IPS-15b (cell line): ENCODE results near the gene ADM2.
"Not testable (repeated sequence)": the region's sequence is repeated elsewhere in the genome, so short reads cannot be mapped to it uniquely, and the experiment has no call there.

Experiments used
- H3K27me3 ChIP-seq: one replicate; pipeline ENCODE4 v1.6.1; 2013; ENCODE audit warnings: low read length; ENCODE audit not compliant: control insufficient read depth, insufficient read depth
- H3K36me3 ChIP-seq: one replicate; pipeline ENCODE4 v1.6.1; 2013; ENCODE audit warnings: low read length; ENCODE audit not compliant: control insufficient read depth, insufficient read depth
- H3K4me1 ChIP-seq: one replicate; pipeline ENCODE4 v1.6.1; 2013; ENCODE audit warnings: mild to moderate bottlenecking, low read length; ENCODE audit not compliant: control insufficient read depth, insufficient read depth
- H3K4me3 ChIP-seq: one replicate; pipeline ENCODE4 v1.5.1; 2013; ENCODE audit warnings: low read depth, low read length
- H3K9ac ChIP-seq: one replicate; pipeline ENCODE4 v1.6.1; 2013; ENCODE audit warnings: low read depth, mild to moderate bottlenecking, low read length
- H3K9me3 ChIP-seq: one replicate; pipeline ENCODE4 v1.6.1; 2013; ENCODE audit warnings: mild to moderate bottlenecking, low read length; ENCODE audit not compliant: control insufficient read depth, insufficient read depth

Gene ADM2

DNA sequence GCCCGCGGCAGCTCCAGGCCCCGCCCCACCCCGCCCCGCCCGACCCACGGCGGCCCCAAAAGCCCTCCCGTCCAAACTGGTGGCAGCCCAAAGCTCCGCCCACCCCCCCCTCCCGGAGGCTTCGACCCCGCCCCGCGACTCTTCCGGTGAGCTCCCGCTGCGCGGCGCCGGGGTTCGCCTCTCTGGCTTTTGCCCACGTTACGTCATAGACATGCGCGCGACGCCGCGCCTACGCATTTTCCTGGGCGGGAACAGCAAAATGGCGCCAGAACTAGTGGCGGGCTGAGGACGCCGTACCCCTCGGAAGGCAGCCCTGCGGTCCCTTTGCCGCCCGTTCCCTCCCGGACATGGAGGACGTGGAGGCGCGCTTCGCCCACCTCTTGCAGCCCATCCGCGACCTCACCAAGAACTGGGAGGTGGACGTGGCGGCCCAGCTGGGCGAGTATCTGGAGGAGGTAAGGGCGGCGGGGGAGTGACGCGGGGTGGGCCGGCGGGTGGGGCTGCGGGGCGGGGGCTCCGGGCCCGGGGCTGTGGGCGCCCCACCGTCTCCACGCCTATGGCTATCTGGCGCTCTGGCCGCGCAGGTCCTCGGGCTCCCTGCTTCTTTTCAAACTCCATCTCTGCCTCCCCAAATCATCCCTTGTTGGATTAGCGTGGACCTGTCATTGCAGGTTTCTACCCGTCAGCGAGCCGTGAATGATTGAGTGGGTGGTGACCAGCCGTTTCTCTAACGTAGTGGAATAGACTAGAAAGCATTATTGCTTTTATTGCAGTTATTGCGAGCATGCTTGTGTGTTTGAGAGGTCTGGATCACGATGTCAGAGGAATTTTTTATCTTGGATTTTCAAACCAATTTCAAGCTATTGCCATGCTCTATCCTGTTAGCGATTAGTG is 26.9 kb downstream of the ADM2 start, which contains the start of gene NCAPH2:
Gene NCAPH2 (plus strand): TSS at position 234 of the 894 bp plus-strand sequence. CDS start 114 bp downstream, at position 348.
- Histone ChIP-seq H3K36me3 (peaks cover 16% of the 10 kb centered on the region), H3K9ac (peak within 1 kb of the TSS; percentile 89), H3K9me3 (no peaks in the 10 kb centered on the region), H3K4me3 (peak within 1 kb of the TSS; percentile 91), H3K27me3 (no peaks in the 10 kb centered on the region), H3K4me1 (peaks cover 3% of the 10 kb centered on the region)

DNA sequence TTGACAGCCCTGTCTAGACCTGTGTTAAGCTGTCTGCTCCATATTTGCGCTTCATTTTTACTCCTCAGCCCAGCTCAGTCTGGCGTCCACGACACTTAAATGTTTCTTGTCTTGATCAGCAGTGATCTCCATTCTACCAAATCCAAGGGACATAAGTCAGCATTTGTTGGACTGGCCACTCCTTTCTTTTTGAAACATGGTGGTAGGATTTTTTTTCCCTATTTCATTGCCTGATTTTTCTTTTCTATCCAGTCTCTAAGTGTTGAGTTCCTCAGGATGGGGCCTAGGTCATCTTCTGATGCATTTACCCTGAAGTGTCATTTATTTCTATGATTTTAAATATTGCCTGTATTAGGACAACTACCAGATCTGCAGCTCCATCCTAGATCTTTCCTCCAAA is 27.6 kb downstream of the ADM2 start:
- peak overlapping the region; percentile 91 for H3K4me3 ChIP-seq
- H3K9ac ChIP-seq, result no peak overlapping the region
- H3K36me3 ChIP-seq, result peaks cover 11% of the 10 kb centered on the region

DNA sequence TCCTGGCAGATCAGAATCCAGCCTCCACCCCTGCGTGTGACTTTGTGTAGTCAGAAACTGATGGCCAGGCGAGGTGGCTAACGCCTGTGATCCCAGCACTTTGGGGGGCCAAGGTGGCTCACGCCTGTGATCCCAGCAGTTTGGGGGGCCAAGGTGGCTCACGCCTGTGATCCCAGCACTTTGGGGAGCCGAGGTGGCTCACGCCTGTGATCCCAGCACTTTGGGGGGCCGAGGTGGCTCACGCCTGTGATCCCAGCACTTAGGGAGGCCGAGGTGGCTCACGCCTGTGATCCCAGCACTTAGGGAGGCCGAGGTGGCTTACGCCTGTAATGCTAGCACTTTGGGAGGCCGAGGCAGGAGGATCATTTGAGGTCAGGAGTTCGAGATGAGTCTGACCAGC is 31.8 kb downstream of the ADM2 start:
- no peak overlapping the region for H3K4me3 ChIP-seq
- H3K9me3 ChIP-seq, result no peaks in the 10 kb centered on the region
- no peak overlapping the region for H3K9ac ChIP-seq
- no peaks in the 10 kb centered on the region for H3K27me3 ChIP-seq
- peaks cover 20% of the 10 kb centered on the region for H3K36me3 ChIP-seq
- H3K4me1 ChIP-seq, result peaks cover 3% of the 10 kb centered on the region

More for the DNA sequence above, 27.6 kb downstream of the ADM2 start:
- Histone ChIP-seq H3K9me3 (no peaks in the 10 kb centered on the region), H3K4me1 (peaks cover 3% of the 10 kb centered on the region), H3K27me3 (no peaks in the 10 kb centered on the region)

DNA sequence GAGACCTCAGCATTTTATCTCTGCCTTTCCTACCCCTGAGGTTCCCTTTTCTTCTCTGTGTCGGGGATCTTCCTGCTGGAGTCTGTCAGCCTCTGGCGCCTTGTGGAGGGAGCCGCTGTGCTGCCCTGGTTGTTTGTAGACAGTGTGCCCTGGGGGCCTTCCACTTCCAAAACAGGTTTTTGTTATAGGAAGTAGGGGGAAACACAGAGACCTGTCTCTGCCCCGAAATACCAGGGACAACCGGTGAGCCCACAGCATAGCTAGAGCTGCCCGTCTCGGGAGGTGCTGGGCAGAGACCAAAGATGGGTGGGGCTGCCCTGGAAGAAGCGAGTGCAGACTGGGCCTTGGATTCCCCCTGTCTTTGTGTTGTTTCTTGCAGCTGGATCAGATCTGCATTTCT is 34.7 kb downstream of the ADM2 start:
- Histone ChIP-seq H3K4me1 (no peaks in the 10 kb centered on the region), H3K27me3 (no peaks in the 10 kb centered on the region), H3K36me3 (peaks cover 31% of the 10 kb centered on the region), H3K4me3 (no peak overlapping the region), H3K9ac (no peak overlapping the region), H3K9me3 (no peaks in the 10 kb centered on the region)

DNA sequence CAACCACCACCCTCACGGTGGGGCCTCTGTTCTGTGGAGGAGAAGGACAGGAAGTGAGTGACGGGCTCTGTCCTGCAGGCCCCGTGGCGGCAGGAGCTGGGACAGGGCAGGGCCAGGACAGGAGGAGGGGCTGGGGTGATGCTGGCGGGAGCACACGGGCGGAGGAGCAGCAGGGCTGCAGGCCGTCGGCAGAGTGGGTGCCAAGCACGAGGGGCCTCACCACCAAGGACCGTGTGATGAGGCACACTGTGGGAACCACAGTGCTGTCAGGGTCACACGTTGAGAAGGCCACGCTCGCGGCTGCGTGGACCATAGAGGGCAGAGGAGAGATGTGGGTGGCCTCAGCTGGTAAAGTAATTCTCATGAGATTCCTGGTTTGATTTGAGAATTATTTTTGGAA is 35.5 kb downstream of the ADM2 start:
- no peak overlapping the region for H3K4me3 ChIP-seq
- H3K27me3 ChIP-seq, result no peaks in the 10 kb centered on the region
- no peaks in the 10 kb centered on the region for H3K4me1 ChIP-seq
- no peaks in the 10 kb centered on the region for H3K9me3 ChIP-seq
- no peak overlapping the region for H3K9ac ChIP-seq
- H3K36me3 ChIP-seq, result peaks cover 36% of the 10 kb centered on the region

DNA sequence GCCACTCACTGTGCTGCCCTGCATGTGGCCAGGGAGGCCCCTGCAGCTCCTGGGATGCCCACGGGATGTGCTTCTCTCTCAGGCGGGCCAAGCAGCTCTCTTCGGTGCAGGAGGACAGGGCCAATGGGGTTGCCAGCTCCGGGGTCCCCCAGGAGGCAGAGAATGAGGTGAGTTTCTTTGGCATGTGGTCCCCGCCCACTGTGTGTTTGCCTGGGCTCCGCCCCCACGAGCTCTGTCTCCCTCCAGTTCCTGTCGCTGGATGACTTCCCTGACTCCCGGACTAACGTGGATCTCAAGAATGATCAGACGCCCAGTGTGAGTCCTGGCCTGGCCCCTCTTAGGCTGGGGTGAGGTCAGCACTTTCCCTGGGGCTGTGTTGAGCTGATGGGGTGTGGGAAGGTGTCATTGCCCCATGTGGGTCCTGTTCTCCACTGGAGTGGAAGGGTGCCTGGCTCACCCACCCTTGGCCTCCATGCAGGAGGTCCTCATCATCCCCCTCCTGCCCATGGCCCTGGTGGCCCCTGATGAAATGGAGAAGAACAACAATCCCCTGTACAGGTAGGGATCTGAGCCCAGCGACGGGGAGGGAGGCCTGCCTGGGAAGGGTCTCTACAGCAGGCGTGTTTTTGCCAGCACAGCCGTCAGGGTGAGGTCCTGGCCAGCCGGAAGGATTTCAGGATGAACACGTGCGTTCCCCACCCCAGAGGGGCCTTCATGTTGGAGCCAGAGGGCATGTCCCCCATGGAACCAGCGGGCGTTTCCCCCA is 36.3 kb downstream of the ADM2 start:
- H3K4me3 ChIP-seq, result no peak overlapping the region
- peaks cover 42% of the 10 kb centered on the region for H3K36me3 ChIP-seq
- H3K9ac ChIP-seq, result no peak overlapping the region
- no peaks in the 10 kb centered on the region for H3K27me3 ChIP-seq
- H3K4me1 ChIP-seq, result no peaks in the 10 kb centered on the region
- H3K9me3 ChIP-seq, result no peaks in the 10 kb centered on the region

DNA sequence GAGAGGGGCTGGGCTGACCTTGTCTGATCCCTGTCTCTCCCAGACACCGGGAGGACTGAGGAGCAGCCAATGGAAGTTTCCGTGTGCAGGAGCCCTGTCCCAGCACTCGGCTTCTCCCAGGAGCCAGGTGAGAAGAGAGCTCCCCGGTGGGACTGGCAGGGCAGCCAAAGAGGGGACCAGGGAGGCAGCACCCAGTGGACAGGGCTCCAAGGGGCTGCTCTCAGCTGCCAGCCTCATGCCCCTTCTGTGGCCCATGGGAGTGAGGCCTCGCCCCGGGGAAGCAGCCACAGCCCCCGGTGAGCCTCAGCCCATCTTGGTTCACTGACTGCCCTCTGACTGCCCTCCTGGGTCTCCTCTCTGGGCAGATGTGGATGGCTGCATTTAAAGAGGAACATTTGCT is 37.3 kb downstream of the ADM2 start:
- Histone ChIP-seq H3K9ac (no peak overlapping the region), H3K4me3 (no peak overlapping the region), H3K9me3 (no peaks in the 10 kb centered on the region), H3K36me3 (peaks cover 46% of the 10 kb centered on the region), H3K27me3 (no peaks in the 10 kb centered on the region), H3K4me1 (no peaks in the 10 kb centered on the region)

DNA sequence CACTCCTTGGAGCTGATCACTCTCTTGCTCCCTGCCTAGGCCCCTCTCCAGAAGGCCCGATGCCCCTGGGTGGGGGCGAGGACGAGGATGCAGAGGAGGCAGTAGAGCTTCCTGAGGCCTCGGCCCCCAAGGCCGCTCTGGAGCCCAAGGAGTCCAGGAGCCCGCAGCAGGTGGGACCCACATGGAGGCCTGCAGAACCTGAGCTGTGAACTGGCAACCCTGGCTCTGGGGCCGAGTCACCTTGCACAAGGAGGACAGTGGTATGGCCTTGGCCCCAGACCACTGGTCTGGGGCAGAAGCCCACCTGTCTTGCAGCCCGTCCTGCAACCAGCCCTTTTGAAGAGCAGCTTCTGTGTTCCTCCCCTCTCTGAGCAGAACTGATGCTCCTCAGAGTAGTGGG is 37.8 kb downstream of the ADM2 start:
- Histone ChIP-seq H3K9me3 (no peaks in the 10 kb centered on the region), H3K9ac (no peak overlapping the region), H3K4me3 (no peak overlapping the region), H3K4me1 (no peaks in the 10 kb centered on the region), H3K27me3 (no peaks in the 10 kb centered on the region), H3K36me3 (peaks cover 49% of the 10 kb centered on the region)

DNA sequence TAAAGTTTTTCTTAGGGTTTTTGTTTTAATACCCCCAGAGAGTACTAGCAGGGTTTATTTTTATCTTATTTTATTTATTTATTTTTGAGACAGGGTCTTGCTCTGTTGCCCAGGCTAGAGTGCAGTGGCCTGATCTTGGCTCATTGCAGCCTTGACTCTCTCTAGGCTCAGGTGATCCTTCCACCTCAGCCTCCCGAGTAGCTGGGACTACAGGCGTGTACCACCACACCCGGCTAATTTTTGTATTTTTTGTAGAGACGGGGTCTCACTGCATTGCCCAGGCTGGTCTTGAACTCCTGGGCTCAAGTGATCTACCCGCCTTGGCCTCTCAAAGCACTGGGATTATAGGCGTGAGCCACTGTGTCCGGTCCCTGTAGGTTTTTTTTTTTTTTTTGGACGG is 38.8 kb downstream of the ADM2 start:
- H3K4me3 ChIP-seq, H3K9me3 ChIP-seq, H3K27me3 ChIP-seq, H3K9ac ChIP-seq, H3K4me1 ChIP-seq: not testable (repeated sequence)
- H3K36me3 ChIP-seq, result peaks cover 47% of the 10 kb centered on the region

DNA sequence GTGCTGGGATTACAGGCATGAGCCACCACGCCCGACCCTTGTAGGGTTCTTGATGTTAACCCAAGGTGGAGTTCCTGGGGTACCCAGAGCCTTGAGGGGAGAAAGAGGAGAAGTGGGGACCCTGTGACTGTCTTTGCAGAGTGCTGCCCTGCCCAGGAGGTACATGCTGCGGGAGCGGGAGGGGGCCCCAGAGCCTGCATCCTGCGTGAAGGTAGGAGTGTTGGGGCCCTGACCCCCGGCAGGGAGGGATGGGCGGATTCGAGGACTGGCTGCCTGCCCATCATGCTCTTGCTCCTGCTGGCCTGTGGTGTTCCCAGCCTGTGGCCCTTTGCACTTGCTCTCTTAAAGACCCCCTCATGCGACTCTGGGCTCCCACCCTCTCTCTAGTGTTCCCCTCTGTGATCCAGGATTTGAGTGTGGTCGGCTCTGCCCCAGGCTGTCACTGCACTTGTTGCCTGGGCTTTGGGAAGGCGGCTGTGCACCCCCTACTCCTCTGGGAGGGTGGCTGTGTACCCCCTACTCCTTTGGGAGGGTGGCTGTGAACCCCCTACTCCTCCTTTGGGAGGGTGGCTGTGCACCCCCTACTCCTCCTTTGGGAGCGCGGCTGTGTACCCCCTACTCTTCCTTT is 39.6 kb downstream of the ADM2 start:
- Histone ChIP-seq H3K36me3 (peaks cover 47% of the 10 kb centered on the region), H3K9me3 (no peaks in the 10 kb centered on the region), H3K9ac (no peak overlapping the region), H3K27me3 (no peaks in the 10 kb centered on the region), H3K4me3 (no peak overlapping the region), H3K4me1 (no peaks in the 10 kb centered on the region)

DNA sequence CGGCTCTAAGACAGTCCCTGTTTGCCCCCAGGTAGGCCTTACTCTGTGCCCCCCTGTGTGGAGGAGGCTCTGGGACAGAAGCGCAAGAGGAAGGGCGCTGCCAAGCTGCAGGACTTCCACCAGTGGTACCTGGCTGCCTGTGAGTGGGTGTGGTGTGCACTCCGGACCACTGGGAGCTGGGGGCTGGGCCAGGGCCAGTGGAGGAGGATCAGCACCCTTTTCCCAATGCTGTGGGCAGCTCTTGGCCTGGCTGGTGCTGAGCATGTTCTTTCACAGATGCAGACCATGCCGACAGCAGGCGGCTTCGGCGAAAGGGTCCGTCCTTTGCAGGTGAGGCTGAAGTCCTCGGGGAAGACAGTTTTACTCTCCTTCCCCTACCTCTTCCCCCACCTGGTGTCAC is 40.4 kb downstream of the ADM2 start:
- Histone ChIP-seq H3K4me1 (no peaks in the 10 kb centered on the region), H3K27me3 (no peaks in the 10 kb centered on the region), H3K9ac (no peak overlapping the region), H3K9me3 (no peaks in the 10 kb centered on the region), H3K36me3 (peaks cover 43% of the 10 kb centered on the region), H3K4me3 (no peak overlapping the region)
